ENCODE data around the gene YIF1A.

Gene YIF1A

DNA sequence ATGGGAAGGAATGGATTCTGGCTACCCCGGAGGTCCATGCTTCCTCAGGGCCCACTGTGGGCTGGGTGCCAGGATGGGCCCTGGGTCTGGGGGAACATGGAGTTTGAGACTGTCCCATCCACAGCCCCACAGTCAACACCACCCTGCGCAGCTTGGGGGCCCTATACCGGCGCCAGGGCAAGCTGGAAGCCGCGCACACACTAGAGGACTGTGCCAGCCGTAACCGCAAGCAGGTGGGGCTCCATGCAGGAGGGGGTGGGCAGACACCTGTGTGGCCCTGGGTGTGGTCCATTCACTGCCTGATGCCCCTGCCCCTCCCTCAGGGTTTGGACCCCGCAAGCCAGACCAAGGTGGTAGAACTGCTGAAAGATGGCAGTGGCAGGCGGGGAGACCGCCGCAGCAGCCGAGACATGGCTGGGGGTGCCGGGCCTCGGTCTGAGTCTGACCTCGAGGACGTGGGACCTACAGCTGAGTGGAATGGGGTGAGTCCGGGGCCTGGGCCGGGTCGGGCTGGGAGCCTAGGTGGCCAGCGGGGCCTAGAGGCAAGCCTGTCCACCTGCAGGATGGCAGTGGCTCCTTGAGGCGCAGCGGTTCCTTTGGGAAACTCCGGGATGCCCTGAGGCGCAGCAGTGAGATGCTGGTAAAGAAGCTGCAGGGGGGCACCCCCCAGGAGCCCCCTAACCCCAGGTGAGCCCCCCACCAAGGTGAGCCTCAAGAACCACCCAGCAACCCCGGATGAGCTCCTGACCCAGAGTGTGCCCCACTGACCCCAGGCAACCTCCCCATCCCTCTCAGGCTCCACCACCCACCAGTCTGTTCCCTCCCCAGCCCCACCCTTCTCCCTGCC lies 23.2 kb downstream of the YIF1A start:
- TF ChIP-seq, protein P1, sequence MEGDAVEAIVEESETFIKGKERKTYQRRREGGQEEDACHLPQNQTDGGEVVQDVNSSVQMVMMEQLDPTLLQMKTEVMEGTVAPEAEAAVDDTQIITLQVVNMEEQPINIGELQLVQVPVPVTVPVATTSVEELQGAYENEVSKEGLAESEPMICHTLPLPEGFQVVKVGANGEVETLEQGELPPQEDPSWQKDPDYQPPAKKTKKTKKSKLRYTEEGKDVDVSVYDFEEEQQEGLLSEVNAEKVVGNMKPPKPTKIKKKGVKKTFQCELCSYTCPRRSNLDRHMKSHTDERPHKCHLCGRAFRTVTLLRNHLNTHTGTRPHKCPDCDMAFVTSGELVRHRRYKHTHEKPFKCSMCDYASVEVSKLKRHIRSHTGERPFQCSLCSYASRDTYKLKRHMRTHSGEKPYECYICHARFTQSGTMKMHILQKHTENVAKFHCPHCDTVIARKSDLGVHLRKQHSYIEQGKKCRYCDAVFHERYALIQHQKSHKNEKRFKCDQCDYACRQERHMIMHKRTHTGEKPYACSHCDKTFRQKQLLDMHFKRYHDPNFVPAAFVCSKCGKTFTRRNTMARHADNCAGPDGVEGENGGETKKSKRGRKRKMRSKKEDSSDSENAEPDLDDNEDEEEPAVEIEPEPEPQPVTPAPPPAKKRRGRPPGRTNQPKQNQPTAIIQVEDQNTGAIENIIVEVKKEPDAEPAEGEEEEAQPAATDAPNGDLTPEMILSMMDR (IDR thresholded peaks at IDR 0.05) = no peak
- H3K36me3 ChIP-seq (ENCODE audit: control insufficient read depth, insufficient read depth, low read length) = no peaks in the 10 kb centered on the region
- no peaks in the 10 kb centered on the region for H3K9me3 ChIP-seq (ENCODE audit: control insufficient read depth, low read length)
- no peaks in the 10 kb centered on the region for H3K79me2 ChIP-seq
- H3K27me3 ChIP-seq (ENCODE audit: control insufficient read depth, insufficient read depth, low read length) = no peaks in the 10 kb centered on the region
- H2AFZ ChIP-seq = no peak overlapping the region
- H3K4me3 ChIP-seq (ENCODE audit: low read depth, low read length) = no peak overlapping the region
- peaks cover 2% of the 10 kb centered on the region for H3K4me1 ChIP-seq
- no peak overlapping the region for H3K9ac ChIP-seq
- no peak overlapping the region for H3K27ac ChIP-seq
- no peak overlapping the region for H3K4me2 ChIP-seq (ENCODE audit: low read length)

DNA sequence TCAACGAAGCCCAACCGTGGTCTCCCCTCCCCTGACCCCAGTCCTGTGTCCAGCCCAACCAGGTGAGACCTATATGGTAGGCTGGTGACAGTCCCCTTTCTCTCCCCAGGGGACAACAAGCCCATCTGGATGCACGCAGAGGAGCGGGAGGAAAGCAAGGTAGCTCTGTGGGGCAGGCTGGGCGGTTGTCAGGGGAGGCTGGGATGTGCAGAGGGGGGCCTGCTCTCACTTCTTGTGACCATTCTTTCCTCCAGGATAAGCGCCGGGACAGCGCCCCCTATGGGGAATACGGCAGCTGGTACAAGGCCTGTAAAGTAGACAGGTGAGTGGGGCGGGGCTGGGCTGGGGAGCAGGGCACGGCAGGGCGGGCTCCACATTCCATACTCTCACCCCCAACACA lies 24.0 kb downstream of the YIF1A start:
- no peak overlapping the region for H3K27ac ChIP-seq
- H3K9me3 ChIP-seq (ENCODE audit: control insufficient read depth, low read length) = no peaks in the 10 kb centered on the region
- no peaks in the 10 kb centered on the region for H3K36me3 ChIP-seq (ENCODE audit: control insufficient read depth, insufficient read depth, low read length)

DNA sequence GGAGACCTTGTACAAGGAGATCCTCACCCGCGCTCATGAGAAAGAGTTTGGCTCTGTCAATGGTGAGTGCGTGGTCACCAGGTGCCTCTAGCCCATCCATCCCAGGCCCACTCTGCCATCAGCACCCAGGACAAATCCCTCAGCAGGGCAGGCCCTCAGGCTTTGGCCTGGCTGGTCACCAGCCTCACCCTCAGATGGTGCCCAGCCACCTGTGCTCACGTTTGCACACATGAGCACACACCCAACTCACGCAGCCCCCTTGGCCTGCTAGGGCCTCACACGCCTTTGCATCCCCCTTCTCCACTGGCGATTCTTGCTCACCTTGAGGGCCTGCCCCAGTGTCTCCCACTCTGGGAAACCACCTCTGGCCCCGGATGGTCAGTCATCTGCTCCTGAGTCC lies 24.6 kb downstream of the YIF1A start:
- no peaks in the 10 kb centered on the region for H3K27me3 ChIP-seq (ENCODE audit: control insufficient read depth, insufficient read depth, low read length)
- TF ChIP-seq, protein P1 (IDR thresholded peaks at IDR 0.05) = no peak
- H3K27ac ChIP-seq = no peak overlapping the region
- H3K36me3 ChIP-seq (ENCODE audit: control insufficient read depth, insufficient read depth, low read length) = no peaks in the 10 kb centered on the region
- no peak overlapping the region for H3K9ac ChIP-seq
- no peak overlapping the region for H2AFZ ChIP-seq
- H3K4me2 ChIP-seq (ENCODE audit: low read length) = no peak overlapping the region
- peaks cover under 1% of the 10 kb centered on the region for H3K4me1 ChIP-seq
- no peaks in the 10 kb centered on the region for H3K9me3 ChIP-seq (ENCODE audit: control insufficient read depth, low read length)
- H3K79me2 ChIP-seq = no peaks in the 10 kb centered on the region
- H3K4me3 ChIP-seq (ENCODE audit: low read depth, low read length) = no peak overlapping the region

More for the DNA sequence above, 24.0 kb downstream of the YIF1A start:
- no peak overlapping the region for H3K9ac ChIP-seq
- no peaks in the 10 kb centered on the region for H3K27me3 ChIP-seq (ENCODE audit: control insufficient read depth, insufficient read depth, low read length)
- H2AFZ ChIP-seq = no peak overlapping the region
- no peak overlapping the region for H3K4me3 ChIP-seq (ENCODE audit: low read depth, low read length)
- peaks cover 2% of the 10 kb centered on the region for H3K4me1 ChIP-seq
- TF ChIP-seq, protein P1 (IDR thresholded peaks at IDR 0.05) = no peak
- no peak overlapping the region for H3K4me2 ChIP-seq (ENCODE audit: low read length)
- no peaks in the 10 kb centered on the region for H3K79me2 ChIP-seq

DNA sequence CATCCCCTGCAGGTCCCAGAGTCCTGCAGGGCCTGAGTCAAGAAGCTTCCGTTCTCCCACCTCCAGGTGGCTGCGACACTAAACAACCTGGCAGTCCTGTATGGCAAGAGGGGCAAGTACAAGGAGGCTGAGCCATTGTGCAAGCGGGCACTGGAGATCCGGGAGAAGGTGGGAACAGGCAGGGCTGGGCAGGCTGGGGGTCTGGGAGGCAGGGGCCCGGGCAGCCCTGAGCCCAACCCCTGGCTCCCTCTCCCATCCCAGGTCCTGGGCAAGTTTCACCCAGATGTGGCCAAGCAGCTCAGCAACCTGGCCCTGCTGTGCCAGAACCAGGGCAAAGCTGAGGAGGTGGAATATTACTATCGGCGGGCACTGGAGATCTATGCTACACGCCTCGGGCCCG lies 25.2 kb downstream of the YIF1A start:
- no peaks in the 10 kb centered on the region for H3K36me3 ChIP-seq (ENCODE audit: control insufficient read depth, insufficient read depth, low read length)
- H3K4me2 ChIP-seq (ENCODE audit: low read length) = no peak overlapping the region
- no peak overlapping the region for H3K4me3 ChIP-seq (ENCODE audit: low read depth, low read length)
- H3K27me3 ChIP-seq (ENCODE audit: control insufficient read depth, insufficient read depth, low read length) = no peaks in the 10 kb centered on the region
- no peak overlapping the region for H3K9ac ChIP-seq
- H3K9me3 ChIP-seq (ENCODE audit: control insufficient read depth, low read length) = no peaks in the 10 kb centered on the region
- no peak overlapping the region for H2AFZ ChIP-seq
- no peak overlapping the region for H3K27ac ChIP-seq
- no peaks in the 10 kb centered on the region for H3K4me1 ChIP-seq
- no peaks in the 10 kb centered on the region for H3K79me2 ChIP-seq
- TF ChIP-seq, protein P1 (IDR thresholded peaks at IDR 0.05) = no peak

DNA sequence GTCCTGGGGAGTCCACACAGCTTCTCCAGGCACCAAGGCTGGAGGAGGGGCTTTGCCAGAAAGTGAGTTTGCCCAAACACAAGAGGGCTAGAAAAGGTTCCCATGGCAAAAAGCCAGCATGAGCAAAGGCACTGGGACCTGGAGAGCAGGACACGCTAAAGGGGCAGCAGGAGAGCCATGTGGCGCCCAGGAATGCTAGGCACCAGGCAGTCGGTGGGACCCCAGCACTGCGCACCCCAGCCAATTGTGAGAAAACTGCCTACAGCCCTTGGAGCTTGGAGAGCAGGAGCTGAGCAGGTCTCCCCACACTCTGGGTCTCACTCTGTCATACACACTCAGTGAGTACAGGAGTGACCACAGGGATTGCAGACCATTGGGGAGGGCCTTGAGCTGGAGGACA lies 25.7 kb downstream of the YIF1A start:
- Histone ChIP-seq H3K4me2 (ENCODE audit: low read length) (no peak overlapping the region), H3K9ac (no peak overlapping the region), H3K79me2 (no peaks in the 10 kb centered on the region), H2AFZ (no peak overlapping the region), H3K9me3 (ENCODE audit: control insufficient read depth, low read length) (no peaks in the 10 kb centered on the region), H3K27ac (no peak overlapping the region), H3K27me3 (ENCODE audit: control insufficient read depth, insufficient read depth, low read length) (no peaks in the 10 kb centered on the region), H3K4me1 (no peaks in the 10 kb centered on the region), H3K4me3 (ENCODE audit: low read depth, low read length) (no peak overlapping the region), H3K36me3 (ENCODE audit: control insufficient read depth, insufficient read depth, low read length) (no peaks in the 10 kb centered on the region)
- TF ChIP-seq, protein P1 (IDR thresholded peaks at IDR 0.05) = no peak

All from parathyroid adenoma (tissue), 2 donors.